GM10266 (cell line): ENCODE results near the gene CBFA2T2.
"Not testable (repeated sequence)": the region's sequence is repeated elsewhere in the genome, so short reads cannot be mapped to it uniquely, and the experiment has no call there.

Experiments
- DNase-seq: peaks from one replicate; pipeline ENCODE4 v3.0.0; 2012; ENCODE audit errors: extremely low spot score
- TF ChIP-seq, protein P1 (sequence below): IDR thresholded peaks from 2 replicates; pipeline ENCODE4 v1.5.1; 2012; ENCODE audit warnings: mild to moderate bottlenecking, low read depth; ENCODE audit not compliant: control insufficient read depth, insufficient read depth; ENCODE audit errors: missing control alignments

The CBFA2T2 gene

GRCh38 chr20:33626190-33626589 lies 136.3 kb downstream of the CBFA2T2 start:
- TF ChIP-seq, protein P1, sequence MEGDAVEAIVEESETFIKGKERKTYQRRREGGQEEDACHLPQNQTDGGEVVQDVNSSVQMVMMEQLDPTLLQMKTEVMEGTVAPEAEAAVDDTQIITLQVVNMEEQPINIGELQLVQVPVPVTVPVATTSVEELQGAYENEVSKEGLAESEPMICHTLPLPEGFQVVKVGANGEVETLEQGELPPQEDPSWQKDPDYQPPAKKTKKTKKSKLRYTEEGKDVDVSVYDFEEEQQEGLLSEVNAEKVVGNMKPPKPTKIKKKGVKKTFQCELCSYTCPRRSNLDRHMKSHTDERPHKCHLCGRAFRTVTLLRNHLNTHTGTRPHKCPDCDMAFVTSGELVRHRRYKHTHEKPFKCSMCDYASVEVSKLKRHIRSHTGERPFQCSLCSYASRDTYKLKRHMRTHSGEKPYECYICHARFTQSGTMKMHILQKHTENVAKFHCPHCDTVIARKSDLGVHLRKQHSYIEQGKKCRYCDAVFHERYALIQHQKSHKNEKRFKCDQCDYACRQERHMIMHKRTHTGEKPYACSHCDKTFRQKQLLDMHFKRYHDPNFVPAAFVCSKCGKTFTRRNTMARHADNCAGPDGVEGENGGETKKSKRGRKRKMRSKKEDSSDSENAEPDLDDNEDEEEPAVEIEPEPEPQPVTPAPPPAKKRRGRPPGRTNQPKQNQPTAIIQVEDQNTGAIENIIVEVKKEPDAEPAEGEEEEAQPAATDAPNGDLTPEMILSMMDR, result no peak
- DNase-seq, result no peak

- TF ChIP-seq, protein P1, result no peak
- DNase-seq, result no peak
Measured at GRCh38 chr20:33627577-33628216, 137.8 kb downstream of the CBFA2T2 start.

DNA sequence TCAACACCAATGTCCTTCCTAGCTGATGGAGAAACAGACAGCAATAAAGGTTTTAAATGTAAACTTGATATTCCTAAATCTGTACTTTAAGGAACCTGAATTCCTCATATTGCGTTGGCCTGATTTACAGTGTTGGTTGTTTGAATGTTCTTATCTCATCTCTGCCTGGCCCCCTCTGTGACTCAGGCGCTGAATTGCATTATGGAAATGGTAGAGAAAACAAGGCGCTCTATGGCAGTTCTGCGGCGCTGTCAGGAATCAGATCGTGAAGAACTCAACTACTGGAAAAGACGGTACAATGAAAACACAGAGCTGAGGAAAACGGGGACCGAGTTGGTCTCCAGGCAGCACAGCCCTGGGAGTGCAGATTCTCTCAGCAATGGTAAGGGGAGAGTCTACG lies 139.6 kb downstream of the CBFA2T2 start:
- no peak for DNase-seq
- TF ChIP-seq, protein P1, result no peak

DNA sequence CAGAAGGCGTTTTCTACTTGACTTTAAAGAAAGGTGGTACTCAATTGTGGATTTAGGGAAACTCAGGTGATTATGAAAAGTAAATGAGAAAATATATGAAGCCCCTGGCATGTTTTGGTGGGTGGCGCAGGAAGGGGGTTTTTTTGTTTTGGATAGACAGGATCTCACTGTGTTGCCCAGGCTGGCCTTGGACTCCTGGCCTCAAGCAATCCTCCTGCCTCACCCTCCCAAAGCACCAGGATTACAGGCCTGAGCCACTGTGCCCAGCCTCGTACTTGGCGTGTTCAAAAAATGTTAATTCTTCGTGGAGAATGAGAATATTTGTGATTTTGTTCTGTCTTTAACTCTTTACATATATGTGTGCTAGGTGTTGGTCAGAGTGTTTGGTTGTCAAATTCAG lies 140.1 kb downstream of the CBFA2T2 start:
- no peak for DNase-seq
- TF ChIP-seq, protein P1, result no peak

DNA sequence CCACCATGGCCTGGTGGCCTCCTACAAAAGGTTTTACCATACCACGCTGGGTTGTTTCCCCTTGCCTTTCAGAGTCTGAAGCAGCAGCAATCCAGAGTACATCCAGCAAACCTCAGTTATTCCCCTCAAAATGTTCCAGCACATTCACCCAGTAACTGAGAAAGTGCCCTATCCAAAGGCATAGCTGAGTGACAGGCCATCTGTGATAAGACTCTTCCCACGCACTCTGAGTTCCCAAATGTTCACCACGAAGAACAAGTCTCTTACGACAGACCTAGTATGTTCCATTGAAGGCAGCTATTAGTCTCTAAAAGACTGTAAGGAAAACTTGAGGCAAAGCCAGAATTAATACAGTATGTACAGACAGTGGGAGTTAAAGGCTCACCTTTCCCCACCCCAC lies 140.6 kb downstream of the CBFA2T2 start:
- TF ChIP-seq, protein P1, result no peak
- no peak for DNase-seq

DNA sequence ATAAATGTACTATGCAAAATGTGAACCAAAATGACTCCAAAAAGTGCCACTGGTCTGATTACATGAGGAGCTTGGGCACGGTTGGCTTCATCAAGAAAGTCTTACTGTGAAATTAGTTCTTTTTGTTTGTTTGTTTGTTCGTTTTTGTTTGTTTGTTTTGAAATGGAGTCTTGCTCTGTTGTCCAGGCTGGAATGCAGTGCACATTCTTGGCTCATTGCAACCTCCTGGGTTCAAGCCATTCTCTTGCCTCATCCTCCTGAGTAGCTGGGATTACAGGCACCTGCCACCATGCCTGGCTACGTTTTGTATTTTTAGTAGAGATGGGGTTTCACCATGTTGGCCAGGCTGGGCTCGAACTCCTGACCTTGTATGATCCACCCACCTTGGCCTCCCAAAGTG lies 142.0 kb downstream of the CBFA2T2 start:
- not testable (repeated sequence) for DNase-seq

GRCh38 chr20:33635341-33635740 lies 145.4 kb downstream of the CBFA2T2 start:
- no peak for DNase-seq

More at GRCh38 chr20:33635341-33635740, 145.4 kb downstream of the CBFA2T2 start:
- TF ChIP-seq, protein P1, result no peak
